Hepatocyte (in vitro differentiated cells): ENCODE results near the gene VWF.

ENCODE experiments used
- EZH2 ChIP-seq: fragments of 200-600 bp; sonication (generic); IDR thresholded peaks from 2 replicates; pipeline ENCODE4 v1.6.1; 2016; ENCODE audit warnings: antibody characterized with exemption, mild to moderate bottlenecking, borderline replicate concordance
- EZH2phosphoT487 ChIP-seq: fragments of 200-600 bp; sonication (generic); IDR thresholded peaks from one replicate; pipeline ENCODE4 v1.6.1; 2018; ENCODE audit warnings: antibody characterized with exemption, mild to moderate bottlenecking, low read depth, moderate library complexity; ENCODE audit not compliant: unreplicated experiment, severe bottlenecking
- TF ChIP-seq, protein P1 (sequence below): fragments of 200-600 bp; sonication (generic); IDR thresholded peaks from 2 replicates; pipeline ENCODE4 v1.5.1; 2016; ENCODE audit warnings: antibody characterized with exemption, mild to moderate bottlenecking; ENCODE audit not compliant: poor library complexity

- TF ChIP-seq, protein P1, sequence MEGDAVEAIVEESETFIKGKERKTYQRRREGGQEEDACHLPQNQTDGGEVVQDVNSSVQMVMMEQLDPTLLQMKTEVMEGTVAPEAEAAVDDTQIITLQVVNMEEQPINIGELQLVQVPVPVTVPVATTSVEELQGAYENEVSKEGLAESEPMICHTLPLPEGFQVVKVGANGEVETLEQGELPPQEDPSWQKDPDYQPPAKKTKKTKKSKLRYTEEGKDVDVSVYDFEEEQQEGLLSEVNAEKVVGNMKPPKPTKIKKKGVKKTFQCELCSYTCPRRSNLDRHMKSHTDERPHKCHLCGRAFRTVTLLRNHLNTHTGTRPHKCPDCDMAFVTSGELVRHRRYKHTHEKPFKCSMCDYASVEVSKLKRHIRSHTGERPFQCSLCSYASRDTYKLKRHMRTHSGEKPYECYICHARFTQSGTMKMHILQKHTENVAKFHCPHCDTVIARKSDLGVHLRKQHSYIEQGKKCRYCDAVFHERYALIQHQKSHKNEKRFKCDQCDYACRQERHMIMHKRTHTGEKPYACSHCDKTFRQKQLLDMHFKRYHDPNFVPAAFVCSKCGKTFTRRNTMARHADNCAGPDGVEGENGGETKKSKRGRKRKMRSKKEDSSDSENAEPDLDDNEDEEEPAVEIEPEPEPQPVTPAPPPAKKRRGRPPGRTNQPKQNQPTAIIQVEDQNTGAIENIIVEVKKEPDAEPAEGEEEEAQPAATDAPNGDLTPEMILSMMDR = no peak
- TF ChIP-seq EZH2 = no peak
- no peak for TF ChIP-seq EZH2phosphoT487
Observed at GRCh38 chr12:5972387-5972786, 152.1 kb downstream of the VWF start.
